Middle frontal gyrus (tissue), 1 donor: ENCODE results near the gene RECK.
A peak's percentile ranks its signal among the peaks of the same experiment; 100 is the strongest.
"Not testable (repeated sequence)": the region's sequence is repeated elsewhere in the genome, so short reads cannot be mapped to it uniquely, and the experiment has no call there.

Source experiments
- DNase-seq: peaks from one replicate; pipeline ENCODE4 v3.0.0-alpha.2; 2015; ENCODE audit warnings: low spot score; ENCODE audit errors: extremely low spot score

The RECK gene

GRCh38 chr9:36036780-36037548, at the start of gene RECK:
Gene RECK (plus strand): TSS chr9:36036913. CDS start chr9:36036999, 86 bp downstream.
- peak; percentile 70 for DNase-seq

- DNase-seq: no peak
These were observed 46.6 kb upstream of the RECK start for GRCh38 chr9:35990155-35990554.

- not testable (repeated sequence) for DNase-seq
These were observed 43.6 kb upstream of the RECK start for GRCh38 chr9:35993136-35993535.

GRCh38 chr9:35993976-35994720, 42.6 kb upstream of the RECK start:
- no peak for DNase-seq

GRCh38 chr9:35994959-35995358, 41.8 kb upstream of the RECK start:
- no peak for DNase-seq

- no peak for DNase-seq
These were observed 40.2 kb upstream of the RECK start for GRCh38 chr9:35996358-35996970.

- DNase-seq: not testable (repeated sequence)
These were observed 39.7 kb upstream of the RECK start for GRCh38 chr9:35997016-35997415.

GRCh38 chr9:35998333-35998732, 38.4 kb upstream of the RECK start:
- no peak for DNase-seq

GRCh38 chr9:36005891-36006290, 30.8 kb upstream of the RECK start:
- DNase-seq: no peak

GRCh38 chr9:36006549-36007315, 30.0 kb upstream of the RECK start:
- no peak for DNase-seq

- no peak for DNase-seq
These were observed 29.4 kb upstream of the RECK start for GRCh38 chr9:36007316-36007708.

- DNase-seq: no peak
These were observed 28.9 kb upstream of the RECK start for GRCh38 chr9:36007852-36008251.

GRCh38 chr9:36008774-36009300, 27.9 kb upstream of the RECK start:
- no peak for DNase-seq

- DNase-seq: no peak
These were observed 25.3 kb upstream of the RECK start for GRCh38 chr9:36011379-36011778.

GRCh38 chr9:36017278-36017677, 19.4 kb upstream of the RECK start:
- DNase-seq: no peak

GRCh38 chr9:36018129-36018528, 18.6 kb upstream of the RECK start:
- no peak for DNase-seq

GRCh38 chr9:36018891-36019720, 17.6 kb upstream of the RECK start:
- DNase-seq: no peak

- no peak for DNase-seq
These were observed 14.7 kb upstream of the RECK start for GRCh38 chr9:36021968-36022367.

- peak; percentile 53 for DNase-seq
These were observed 13.3 kb upstream of the RECK start for GRCh38 chr9:36023260-36024048.

- no peak for DNase-seq
These were observed 11.0 kb upstream of the RECK start for GRCh38 chr9:36025746-36026145.
